ENCODE results near the gene SOCS2. TPM values are rescaled to one million over a fixed set of nuclear protein-coding genes. Genes with fewer than 3 reads are reported as not detected.

SOCS2 gene
- total and polyA plus RNA-seq, 2 of the 13 experiments (the other 11 are each of a cell fraction or from before 2014, with no cell fraction given), result 0.62 to 1.5 TPM

GRCh38 chr12:93526786-93527428 lies 45.6 kb upstream of the SOCS2 start (continued):
- TF ChIP-seq KIAA2018 (CRISPR knock-in tag; IDR thresholded peaks at IDR 0.05; ENCODE audit: borderline replicate concordance) (no peak), ZFY (CRISPR knock-in tag; IDR thresholded peaks at IDR 0.05) (no peak), EED (CRISPR knock-in tag; IDR thresholded peaks at IDR 0.05) (no peak), FOXO4 (CRISPR knock-in tag; conservative IDR thresholded peaks at IDR 0.05) (no peak), PTBP1 (IDR thresholded peaks at IDR 0.05; ENCODE audit: low read depth, low read length, poor library complexity, severe bottlenecking) (no peak), TEAD3 (CRISPR knock-in tag; optimal IDR thresholded peaks at IDR 0.05; ENCODE audit: borderline replicate concordance) (peak; percentile 92), ZSCAN29 (CRISPR knock-in tag; conservative IDR thresholded peaks at IDR 0.05) (no peak), NCOR1 (IDR thresholded peaks at IDR 0.05; ENCODE audit: borderline replicate concordance, low read length) (no peak), THYN1 (CRISPR knock-in tag; IDR thresholded peaks at IDR 0.05; ENCODE audit: borderline replicate concordance, low read depth) (no peak), KDM3A (CRISPR knock-in tag; IDR thresholded peaks at IDR 0.05; ENCODE audit: low read depth) (no peak), HES4 (CRISPR knock-in tag; IDR thresholded peaks at IDR 0.05; ENCODE audit: borderline replicate concordance) (no peak), SOX5 (CRISPR knock-in tag; IDR thresholded peaks at IDR 0.05; ENCODE audit: borderline replicate concordance) (peak; percentile 53; the same call in 1 of the 2 replicates), SMARCC2 (IDR thresholded peaks at IDR 0.05) (no peak), SNRNP70 (IDR thresholded peaks at IDR 0.05; ENCODE audit: low read depth, low read length) (no peak), WIZ (CRISPR knock-in tag; IDR thresholded peaks at IDR 0.05) (no peak), SIN3A (IDR thresholded peaks at IDR 0.05; ENCODE audit: borderline replicate concordance, low read depth, low read length) (no peak), ISL2 (CRISPR knock-in tag; IDR thresholded peaks at IDR 0.05) (no peak), TCF7 (IDR thresholded peaks at IDR 0.05; ENCODE audit: low read depth) (peak; percentile 89), GATAD2A (CRISPR knock-in tag; IDR thresholded peaks at IDR 0.05) (peak; percentile 55)
